Lower lobe of right lung (tissue), 2 donors: ENCODE results near the gene GABARAPL2. TPM values are rescaled to one million over a fixed set of nuclear protein-coding genes. Genes with fewer than 3 reads are reported as not detected.

ENCODE experiments used
- ATAC-seq, 2 donors: fragments of 200-7000 bp; cut with Tn5 transposase; one replicate each; pipeline ENCODE4 v1.9.1; 2020 to 2022; ENCODE audit warnings: mild to moderate bottlenecking in 2 of 2, moderate library complexity in 2 of 2
- DNase-seq: peaks from one replicate; pipeline ENCODE4 v3.0.0-alpha.2; 2020
- H3K27ac ChIP-seq: fragments of 200-600 bp; one replicate; pipeline ENCODE4 v1.8.0; 2022
- H3K27me3 ChIP-seq: fragments of 200-600 bp; one replicate; pipeline ENCODE4 v1.8.0; 2022; ENCODE audit warnings: low read depth
- H3K36me3 ChIP-seq: fragments of 200-600 bp; one replicate; pipeline ENCODE4 v1.8.0; 2022; ENCODE audit warnings: mild to moderate bottlenecking
- H3K4me1 ChIP-seq: fragments of 200-600 bp; one replicate; pipeline ENCODE4 v1.8.0; 2022
- H3K4me3 ChIP-seq: fragments of 200-600 bp; one replicate; pipeline ENCODE4 v1.8.0; 2022; ENCODE audit warnings: mild to moderate bottlenecking
- H3K9me3 ChIP-seq: fragments of 200-600 bp; one replicate; pipeline ENCODE4 v1.8.0; 2022
- intact Hi-C: fragments of 100-400 bp; cut with DNase I; formaldehyde crosslinking; loops from one replicate; pipeline ENCODE4 v1.11.0; 2022
- total RNA-seq: library from RNA; stranded (reverse); fragmentation: NEBNext Ultra II Directional; extraction: Animal tissue kit (Norgen Biotek cat#: 25700); gene quantifications from one replicate; pipeline ENCODE4 v1.2.1, GENCODE V29; 2021
- TF ChIP-seq, protein P1 (sequence below): fragments of 200-600 bp; IDR thresholded peaks from one replicate; pipeline ENCODE4 v1.8.0; 2022; ENCODE audit warnings: antibody characterized with exemption, mild to moderate bottlenecking
- donor health status: DM: no; HTN: yes; CAD: no; lungs with severe emphysema.

The GABARAPL2 gene
- total RNA-seq, 1 donor from 2014 or later: 120 TPM

DNA sequence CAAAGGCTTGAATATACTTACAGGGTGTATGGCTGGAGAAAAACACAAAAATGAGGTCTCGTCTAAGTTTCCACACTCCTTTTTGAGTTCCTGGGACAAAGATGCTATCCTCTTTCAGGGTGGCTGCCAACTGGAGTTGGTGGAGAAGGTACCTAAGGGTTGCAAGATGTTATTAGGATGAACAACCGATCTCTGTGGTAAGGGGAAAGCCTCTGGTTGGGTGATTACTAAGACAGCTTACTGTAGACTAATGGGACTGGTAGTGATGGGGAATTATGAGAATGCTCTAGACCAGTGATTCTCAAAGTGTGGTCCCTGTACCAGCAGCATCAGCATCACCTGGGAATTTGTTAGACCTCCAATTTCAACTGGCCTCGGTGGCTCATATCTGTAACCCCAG, 50.9 kb downstream of the GABARAPL2 start:
- intact Hi-C loops: no loop called here
- Histone ChIP-seq H3K27ac (no peak overlapping the region), H3K4me3 (no peak overlapping the region), H3K27me3 (no peaks in the 10 kb centered on the region), H3K9me3 (no peaks in the 10 kb centered on the region), H3K36me3 (peaks cover 83% of the 10 kb centered on the region), H3K4me1 (peaks cover 20% of the 10 kb centered on the region)
- TF ChIP-seq, protein P1, sequence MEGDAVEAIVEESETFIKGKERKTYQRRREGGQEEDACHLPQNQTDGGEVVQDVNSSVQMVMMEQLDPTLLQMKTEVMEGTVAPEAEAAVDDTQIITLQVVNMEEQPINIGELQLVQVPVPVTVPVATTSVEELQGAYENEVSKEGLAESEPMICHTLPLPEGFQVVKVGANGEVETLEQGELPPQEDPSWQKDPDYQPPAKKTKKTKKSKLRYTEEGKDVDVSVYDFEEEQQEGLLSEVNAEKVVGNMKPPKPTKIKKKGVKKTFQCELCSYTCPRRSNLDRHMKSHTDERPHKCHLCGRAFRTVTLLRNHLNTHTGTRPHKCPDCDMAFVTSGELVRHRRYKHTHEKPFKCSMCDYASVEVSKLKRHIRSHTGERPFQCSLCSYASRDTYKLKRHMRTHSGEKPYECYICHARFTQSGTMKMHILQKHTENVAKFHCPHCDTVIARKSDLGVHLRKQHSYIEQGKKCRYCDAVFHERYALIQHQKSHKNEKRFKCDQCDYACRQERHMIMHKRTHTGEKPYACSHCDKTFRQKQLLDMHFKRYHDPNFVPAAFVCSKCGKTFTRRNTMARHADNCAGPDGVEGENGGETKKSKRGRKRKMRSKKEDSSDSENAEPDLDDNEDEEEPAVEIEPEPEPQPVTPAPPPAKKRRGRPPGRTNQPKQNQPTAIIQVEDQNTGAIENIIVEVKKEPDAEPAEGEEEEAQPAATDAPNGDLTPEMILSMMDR: no peak
- DNase-seq: no peak
- no peak for ATAC-seq

DNA sequence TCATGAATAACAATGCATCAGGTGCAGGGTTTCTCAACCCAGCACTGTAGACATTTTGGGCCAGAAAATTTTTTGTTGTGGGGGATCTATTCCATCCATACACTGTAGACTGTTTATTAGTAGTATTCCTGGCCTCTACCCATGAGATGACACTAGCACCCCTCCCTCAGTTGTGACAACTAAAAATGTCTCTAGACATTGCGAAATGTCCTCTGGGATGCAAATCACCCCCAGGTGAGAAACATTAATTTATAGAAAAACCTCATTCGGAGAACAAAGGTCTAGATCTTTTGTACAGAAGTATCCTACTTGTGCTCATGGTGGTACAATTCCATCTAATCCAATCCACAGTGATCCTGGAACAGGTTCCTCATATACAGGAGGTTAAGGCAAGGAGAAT, 52.6 kb downstream of the GABARAPL2 start:
- no peak for ATAC-seq
- no peaks in the 10 kb centered on the region for H3K27me3 ChIP-seq
- intact Hi-C loops: no loop called here
- H3K4me1 ChIP-seq: peaks cover 26% of the 10 kb centered on the region
- DNase-seq: no peak
- TF ChIP-seq, protein P1: no peak
- no peaks in the 10 kb centered on the region for H3K9me3 ChIP-seq
- H3K27ac ChIP-seq: no peak overlapping the region
- H3K36me3 ChIP-seq: peaks cover 67% of the 10 kb centered on the region
- no peak overlapping the region for H3K4me3 ChIP-seq

DNA sequence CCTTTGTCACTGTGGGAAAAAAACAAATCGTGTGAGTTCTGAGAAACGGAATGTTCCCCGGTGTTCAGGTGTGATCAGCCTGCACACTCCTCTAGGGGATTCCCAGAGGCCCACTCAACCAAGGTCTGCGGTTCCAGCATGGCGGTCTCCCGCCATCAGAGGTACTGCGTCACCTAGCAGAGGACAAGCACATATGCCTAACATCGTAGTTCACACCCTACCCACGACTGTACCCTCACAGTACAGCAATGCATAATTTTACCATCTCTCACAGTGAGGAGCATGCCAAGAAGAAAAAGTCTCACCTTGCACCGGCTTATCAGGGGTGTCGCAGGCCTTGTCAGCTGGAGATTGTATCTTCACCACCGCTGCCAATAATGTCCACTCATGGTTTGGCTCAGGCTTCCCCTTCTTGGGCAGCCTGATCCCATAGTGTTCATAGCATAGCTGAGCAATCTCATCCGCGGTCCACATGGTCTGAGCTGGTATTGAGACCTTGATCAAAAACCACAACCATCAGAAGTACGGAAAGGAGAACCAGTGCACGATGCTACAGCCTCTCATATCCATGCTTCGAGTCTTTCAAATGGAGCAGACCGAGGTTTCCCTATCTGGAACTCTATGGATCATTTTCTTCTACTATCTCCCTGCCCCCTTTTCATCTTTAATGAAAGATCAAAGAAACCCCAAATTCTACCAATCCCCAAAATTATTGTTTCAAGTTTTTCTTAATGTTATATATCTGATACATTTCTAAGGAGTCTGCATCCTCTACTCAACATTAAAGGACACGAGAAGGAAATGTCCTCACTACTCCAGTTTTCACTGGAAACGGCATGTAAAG, 54.4 kb downstream of the GABARAPL2 start:
- Histone ChIP-seq H3K36me3 (peaks cover 52% of the 10 kb centered on the region), H3K4me3 (no peak overlapping the region), H3K9me3 (no peaks in the 10 kb centered on the region), H3K4me1 (peaks cover 26% of the 10 kb centered on the region), H3K27me3 (no peaks in the 10 kb centered on the region), H3K27ac (no peak overlapping the region)
- ATAC-seq (no peak), DNase-seq (no peak)
- TF ChIP-seq, protein P1: no peak
- intact Hi-C loops: no loop called here

DNA sequence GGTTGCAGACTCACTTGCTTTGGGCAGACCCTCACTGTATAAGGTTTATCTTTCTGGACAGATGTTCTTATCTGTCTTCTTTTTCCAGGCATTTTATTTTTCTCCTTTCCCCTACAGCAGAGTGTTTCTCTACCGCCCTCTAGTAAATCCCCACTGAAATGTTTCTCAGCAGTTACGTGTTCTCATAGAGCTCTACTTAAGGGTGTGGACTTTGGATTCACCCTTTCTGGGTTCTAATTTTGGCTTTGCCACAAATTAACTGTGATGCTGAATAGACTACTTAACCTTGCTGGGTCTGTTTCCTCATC, 54.9 kb downstream of the GABARAPL2 start:
- DNase-seq (no peak), ATAC-seq (no peak)
- no peak overlapping the region for H3K4me3 ChIP-seq
- TF ChIP-seq, protein P1: no peak
- no peaks in the 10 kb centered on the region for H3K9me3 ChIP-seq
- intact Hi-C loops: no loop called here
- H3K36me3 ChIP-seq: peaks cover 52% of the 10 kb centered on the region
- H3K4me1 ChIP-seq: peaks cover 26% of the 10 kb centered on the region
- H3K27me3 ChIP-seq: no peaks in the 10 kb centered on the region
- no peak overlapping the region for H3K27ac ChIP-seq

DNA sequence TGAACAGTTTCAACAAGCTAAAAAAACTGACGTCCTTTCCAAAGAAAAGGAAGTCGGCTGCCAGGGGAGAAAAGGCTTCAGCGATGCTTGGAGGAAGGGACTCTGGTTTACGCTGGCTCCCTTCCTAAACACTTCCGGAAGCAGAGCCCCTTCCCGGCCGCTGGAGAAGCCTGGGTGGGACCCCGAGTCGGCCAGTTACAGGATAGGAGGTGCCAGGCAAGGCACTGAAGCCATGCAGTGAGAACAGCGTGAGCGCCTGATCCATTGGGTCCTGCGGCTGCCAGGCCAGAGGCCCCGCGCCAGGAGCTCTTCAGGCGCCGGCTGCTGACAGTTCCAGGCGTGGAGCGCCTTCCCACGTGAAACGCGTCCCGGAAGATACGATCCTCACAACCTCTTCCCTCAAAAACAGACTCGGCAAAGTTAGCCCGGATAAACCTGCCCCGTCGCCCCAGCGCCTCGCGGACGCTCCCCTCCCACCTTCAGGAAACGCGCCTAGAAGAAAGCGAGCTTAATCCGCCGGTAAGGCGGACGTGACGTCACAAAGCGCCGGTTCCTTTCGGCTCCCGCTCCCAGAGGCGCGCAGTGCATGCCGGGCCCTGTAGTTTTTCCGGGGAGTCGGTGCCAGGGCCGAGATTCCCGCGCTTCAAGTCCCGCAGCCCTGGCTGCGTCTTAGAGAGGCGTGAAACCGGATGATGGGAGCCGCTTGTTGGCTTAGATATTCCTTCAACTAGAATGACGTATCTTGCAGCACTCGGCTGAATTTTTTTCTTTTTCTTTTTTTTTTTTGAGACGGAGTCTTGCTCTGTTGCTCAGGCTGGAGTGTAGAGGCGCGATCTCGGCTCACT, 56.8 kb downstream of the GABARAPL2 start, which contains the start of gene ADAT1:
ADAT1 (minus strand) TSS at position 521 of the 845 bp plus-strand sequence. CDS start 2,482 bp downstream, outside the sequence.
- DNase-seq: peak; percentile 100
- TF ChIP-seq, protein P1: no peak
- Histone ChIP-seq H3K36me3 (peaks cover 52% of the 10 kb centered on the region), H3K27me3 (no peaks in the 10 kb centered on the region), H3K27ac (peak within 1 kb of the TSS; percentile 95), H3K4me3 (peak within 1 kb of the TSS; percentile 88), H3K9me3 (no peaks in the 10 kb centered on the region), H3K4me1 (peaks cover 31% of the 10 kb centered on the region)
- ATAC-seq: peak; percentile 97 to 98
- intact Hi-C loops: no loop called here
